Erythroblast (primary cell): ENCODE results near the gene NCR2.

Source experiments
- DNase-seq, 2 experiments: peaks; one replicate each; lab custom pipeline; 2025; lab: John Stamatoyannopoulos, UW
- GATA1 ChIP-seq: IDR thresholded peaks from 2 replicates; pipeline ENCODE4 v1.6.1; 2011; ENCODE audit warnings: low read depth, mild to moderate bottlenecking, control low read depth, low read length, moderate library complexity
- POLR2A ChIP-seq: IDR thresholded peaks from 2 replicates; pipeline ENCODE4 v1.6.1; 2011; ENCODE audit warnings: mild to moderate bottlenecking, low read length

The NCR2 gene

DNA sequence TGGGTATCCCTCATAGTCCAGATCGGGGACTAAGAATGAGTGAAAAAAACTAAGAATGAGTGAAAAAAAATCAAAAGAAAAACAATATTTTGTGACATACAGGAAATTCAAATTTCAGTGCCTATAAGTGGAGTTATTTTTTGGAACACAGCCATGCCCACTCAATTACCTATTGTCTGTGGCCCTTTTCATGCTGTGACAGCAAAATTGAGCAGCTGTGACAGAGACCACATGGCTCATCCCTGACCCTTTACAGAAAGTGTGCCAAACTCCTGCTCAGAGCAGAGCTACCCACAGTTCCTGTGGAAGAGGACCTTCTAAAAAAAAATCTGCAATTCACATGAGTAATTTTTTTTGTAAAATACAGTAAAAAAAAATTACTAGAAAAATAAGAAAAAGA is 1.4 kb downstream of the NCR2 start:
- DNase-seq = no peak

DNA sequence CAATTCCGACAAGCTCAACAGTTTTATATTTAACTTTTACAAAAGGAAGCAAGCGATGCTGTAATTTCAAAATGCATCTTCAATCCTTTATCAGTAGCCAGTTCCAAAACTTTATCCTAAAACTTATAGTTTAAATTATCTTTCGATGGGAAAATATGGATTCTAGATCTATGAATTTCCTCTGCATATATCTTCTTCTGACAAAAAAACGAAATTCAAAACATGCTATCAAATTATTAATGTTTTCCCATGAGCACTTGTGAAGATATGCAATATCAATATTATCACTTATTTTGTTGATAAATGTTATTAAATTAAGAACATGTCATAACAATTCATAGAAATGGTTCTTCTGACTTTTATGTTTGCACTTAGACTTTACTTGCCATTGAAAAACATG is 2.3 kb downstream of the NCR2 start:
- no peak for DNase-seq
- TF ChIP-seq POLR2A = no peak
- TF ChIP-seq GATA1 = no peak

More for the DNA sequence above, 1.4 kb downstream of the NCR2 start:
- TF ChIP-seq GATA1 (no peak), POLR2A (no peak)

DNA sequence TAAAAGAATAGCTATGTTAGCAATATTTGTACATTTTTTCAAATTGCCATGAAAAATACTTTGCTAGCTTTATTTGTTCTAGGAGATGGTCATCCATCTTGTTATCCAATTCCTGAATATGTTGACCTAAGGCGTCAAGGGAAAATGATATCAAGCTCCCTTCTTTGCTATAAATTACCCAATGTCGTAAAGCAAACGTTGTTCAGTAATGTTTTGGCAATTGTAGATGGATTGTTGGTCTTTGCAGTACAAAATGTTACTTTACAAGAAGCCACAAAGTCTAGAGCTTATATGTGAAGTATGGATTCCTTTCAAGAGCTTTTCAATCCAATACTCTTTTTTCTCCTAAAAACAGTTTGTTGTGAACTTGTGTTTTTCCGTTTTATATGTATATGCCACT is 3.3 kb downstream of the NCR2 start:
- no peak for TF ChIP-seq POLR2A
- no peak for TF ChIP-seq GATA1
- no peak for DNase-seq

- no peak for DNase-seq
- TF ChIP-seq GATA1 (no peak), POLR2A (no peak)
These were observed 6.2 kb downstream of the NCR2 start for GRCh38 chr6:41341580-41341979.

DNA sequence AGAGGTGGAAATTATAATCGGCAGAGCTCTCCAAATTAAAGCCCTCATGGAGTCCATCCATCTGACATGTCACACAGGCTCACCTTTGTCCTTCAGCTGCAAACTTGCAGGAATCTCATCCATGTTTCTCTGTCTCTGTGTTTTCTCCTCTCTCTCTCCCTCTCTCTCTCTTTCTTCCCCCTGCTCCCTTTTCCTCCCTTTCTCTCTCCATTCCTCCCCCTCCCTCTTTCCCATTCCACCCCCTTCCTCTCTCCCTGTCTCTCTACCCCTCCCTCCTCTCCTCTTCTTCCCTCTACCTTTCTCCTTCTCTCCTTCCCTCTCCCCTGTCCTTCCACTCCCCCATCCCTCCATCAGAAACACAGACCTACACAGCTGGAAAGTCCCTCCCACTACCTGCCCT is 6.8 kb downstream of the NCR2 start:
- no peak for TF ChIP-seq GATA1
- TF ChIP-seq POLR2A = no peak
- no peak for DNase-seq

GRCh38 chr6:41343641-41344187 is 8.3 kb downstream of the NCR2 start:
- no peak for TF ChIP-seq GATA1
- no peak for TF ChIP-seq POLR2A

DNA sequence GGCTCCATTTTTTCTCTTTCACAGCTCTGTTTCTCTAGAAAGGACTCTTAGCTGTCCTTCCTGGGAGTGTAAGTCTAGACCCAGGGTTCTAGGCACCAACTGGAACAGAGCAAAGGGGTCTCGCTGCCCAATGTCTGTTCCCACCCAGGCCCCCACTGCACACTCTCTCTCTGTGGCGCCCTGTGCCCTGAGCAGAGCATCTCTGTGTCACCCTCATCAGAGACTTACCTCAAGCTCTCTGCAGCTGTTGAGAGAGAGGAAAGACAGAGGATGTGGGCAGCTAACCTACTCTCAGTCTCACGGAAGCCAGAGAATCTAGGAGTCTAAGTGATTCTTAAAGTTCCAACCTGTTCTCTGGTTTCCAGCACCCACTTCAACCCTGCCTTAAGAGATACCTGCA is 9.5 kb downstream of the NCR2 start:
- no peak for DNase-seq
- no peak for TF ChIP-seq GATA1

More at GRCh38 chr6:41343641-41344187, 8.3 kb downstream of the NCR2 start:
- no peak for DNase-seq

DNA sequence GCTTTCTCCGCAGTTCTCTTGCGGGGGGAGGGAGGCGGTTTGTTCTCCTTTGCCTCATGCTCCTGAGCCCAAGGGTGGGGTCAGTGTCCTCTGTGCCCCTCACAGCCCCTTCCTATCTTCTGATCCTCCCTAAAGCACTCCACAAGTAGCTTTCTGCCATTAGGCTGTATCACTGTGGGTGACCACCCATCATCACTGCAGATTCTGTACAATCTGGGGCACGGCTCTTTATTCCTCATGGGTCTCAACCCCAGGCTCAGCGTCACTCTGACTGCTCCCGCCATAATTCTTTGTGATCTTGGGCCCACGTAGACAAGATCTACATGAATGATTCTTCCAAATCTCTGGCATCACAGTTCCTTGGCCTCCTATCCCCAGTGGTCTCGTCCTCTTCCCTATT is 10.5 kb downstream of the NCR2 start:
- no peak for TF ChIP-seq GATA1
- no peak for TF ChIP-seq POLR2A
- no peak for DNase-seq

DNA sequence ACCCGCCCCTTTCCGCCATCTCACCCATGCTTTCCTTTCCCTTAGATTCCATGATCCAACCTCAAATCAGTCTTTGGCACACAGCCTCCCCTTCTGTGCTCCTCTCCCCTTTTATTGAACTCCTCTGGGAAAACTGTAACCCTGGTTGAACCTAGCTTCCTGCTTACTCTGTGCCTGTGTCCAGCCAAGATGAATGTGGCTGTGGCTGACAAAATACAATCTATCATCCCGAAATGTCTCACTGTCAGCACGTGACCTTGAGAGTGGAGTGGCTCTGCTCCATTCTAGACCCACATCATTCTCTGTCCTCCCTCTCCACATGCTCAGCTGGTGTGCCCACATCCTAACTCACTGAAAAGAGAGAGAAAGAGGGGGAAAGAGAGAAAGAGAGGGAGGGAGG is 11.0 kb downstream of the NCR2 start:
- no peak for TF ChIP-seq GATA1
- no peak for TF ChIP-seq POLR2A
- DNase-seq = no peak

- no peak for TF ChIP-seq GATA1
- no peak for TF ChIP-seq POLR2A
These were observed 12.1 kb downstream of the NCR2 start for GRCh38 chr6:41347378-41348050.

DNA sequence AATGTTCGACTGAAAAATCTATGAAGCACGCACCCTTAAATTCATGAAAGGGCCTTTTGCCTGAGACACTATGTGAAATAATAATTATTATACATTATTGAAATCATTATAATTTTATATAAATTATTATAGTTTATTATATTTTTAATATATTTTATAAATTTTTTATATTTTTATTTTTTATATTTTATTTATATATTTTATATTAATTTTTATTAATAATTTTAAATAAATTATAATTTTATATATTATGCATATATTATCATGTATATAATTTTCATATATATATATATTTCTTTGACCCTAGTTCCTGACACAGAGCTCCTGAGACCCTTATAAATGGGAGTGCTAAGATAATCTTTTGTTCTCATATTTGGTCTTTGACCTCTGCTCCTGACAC is 13.5 kb downstream of the NCR2 start:
- DNase-seq = no peak
- TF ChIP-seq POLR2A (no peak), GATA1 (no peak)

More at GRCh38 chr6:41347378-41348050, 12.1 kb downstream of the NCR2 start:
- no peak for DNase-seq

DNA sequence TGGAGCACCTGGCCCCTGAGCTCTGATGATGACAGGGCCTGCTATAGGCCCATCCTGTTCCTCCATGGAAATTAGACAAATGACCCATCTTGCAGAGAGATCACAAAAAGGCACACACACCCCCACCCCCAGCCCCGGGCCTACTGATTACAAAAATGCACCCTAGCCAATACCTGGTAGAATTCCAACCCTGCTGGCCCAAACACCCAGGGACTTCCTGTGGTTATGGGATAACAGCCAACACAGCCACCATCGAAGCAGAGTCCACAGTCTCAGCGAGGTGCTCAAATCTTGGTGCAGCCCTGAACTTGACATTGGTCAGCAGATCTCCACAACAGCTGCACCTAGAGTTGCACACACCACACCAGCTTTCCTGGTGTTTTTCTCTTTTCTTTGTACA is 17.0 kb downstream of the NCR2 start:
- TF ChIP-seq GATA1 (no peak), POLR2A (no peak)
- no peak for DNase-seq

DNA sequence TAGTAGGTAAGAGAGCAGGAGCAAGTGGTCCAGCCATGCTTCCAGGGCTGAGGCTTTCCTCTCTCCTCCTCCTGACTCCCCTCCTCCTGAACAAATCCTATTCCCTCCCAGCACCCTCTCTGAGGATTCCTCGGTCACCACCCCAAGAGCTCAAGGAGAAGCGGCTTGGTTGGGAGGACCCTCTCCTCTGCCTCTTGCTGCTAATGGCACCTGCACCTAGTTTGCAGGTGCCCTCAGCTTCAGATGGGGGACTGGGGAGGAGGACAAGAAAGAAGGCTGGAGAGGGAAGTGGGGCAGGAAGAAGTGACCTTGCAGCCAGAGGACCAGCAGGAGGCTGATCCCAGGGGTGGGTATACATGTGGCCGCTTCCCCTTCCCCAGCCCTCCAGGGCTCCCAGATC is 17.5 kb downstream of the NCR2 start:
- no peak for TF ChIP-seq GATA1
- no peak for TF ChIP-seq POLR2A
- no peak for DNase-seq

DNA sequence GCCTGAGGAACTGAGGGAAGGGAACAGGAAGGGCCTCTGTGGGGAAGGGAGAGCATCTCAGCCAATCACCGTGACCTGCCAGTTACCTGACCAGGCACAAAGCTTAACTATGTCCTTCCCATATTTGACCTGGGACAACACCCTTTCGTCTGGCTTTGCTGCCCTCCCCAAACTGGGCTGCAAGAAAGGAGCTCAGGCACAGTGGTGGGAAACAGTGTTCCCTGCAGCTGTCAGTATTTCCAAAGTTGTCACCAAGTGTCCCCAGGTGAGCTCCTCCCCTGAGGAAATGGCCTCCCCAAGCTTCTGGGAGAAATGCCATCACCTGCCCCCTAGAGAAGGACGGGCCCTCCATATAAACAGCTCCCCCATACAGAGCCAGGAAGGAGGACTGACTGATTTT is 17.9 kb downstream of the NCR2 start:
- no peak for TF ChIP-seq POLR2A
- no peak for TF ChIP-seq GATA1
- no peak for DNase-seq

DNA sequence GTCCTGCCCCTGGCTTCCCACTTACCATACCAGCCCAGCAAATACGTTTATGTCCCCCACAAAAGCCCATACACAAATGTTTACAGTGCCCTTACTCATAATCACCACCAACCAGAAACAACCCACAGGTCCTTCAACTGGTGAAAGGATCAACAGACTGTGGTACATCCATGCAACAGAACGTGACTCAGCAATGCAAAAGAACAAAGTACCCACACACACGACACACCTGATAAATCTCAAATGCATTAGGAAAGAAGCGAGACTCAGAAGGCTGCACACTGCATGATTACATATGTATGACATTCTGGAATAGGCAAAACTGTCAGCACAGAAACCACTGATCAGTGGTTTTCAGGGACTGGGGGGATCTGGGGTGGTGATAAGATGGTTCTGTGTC is 20.5 kb downstream of the NCR2 start:
- DNase-seq = no peak
- TF ChIP-seq POLR2A = no peak
- TF ChIP-seq GATA1 = no peak
